Colonic mucosa (tissue), 4 donors: ENCODE results near the gene RBM15B. TPM values are rescaled to one million over a fixed set of nuclear protein-coding genes. Genes with fewer than 3 reads are reported as not detected.

Experiments used
- DNase-seq: peaks from one replicate; pipeline ENCODE4 v3.0.0-alpha.2; 2020
- H3K27ac ChIP-seq: fragments of 200-600 bp; one replicate; pipeline ENCODE4 v1.8.0; 2021
- H3K27me3 ChIP-seq: fragments of 200-600 bp; one replicate; pipeline ENCODE4 v1.8.0; 2021
- H3K36me3 ChIP-seq: fragments of 200-600 bp; one replicate; pipeline ENCODE4 v1.8.0; 2021
- H3K4me1 ChIP-seq: fragments of 200-600 bp; one replicate; pipeline ENCODE4 v1.8.0; 2021; ENCODE audit warnings: mild to moderate bottlenecking
- H3K4me3 ChIP-seq: fragments of 200-600 bp; one replicate; pipeline ENCODE4 v1.8.0; 2021
- H3K9ac ChIP-seq, 2 donors: one replicate each; pipeline ENCODE4 v1.7.0; 2013; ENCODE audit warnings: control low read depth in 2 of 2, low read depth in 2 of 2, low read length in 2 of 2
- H3K9me3 ChIP-seq: fragments of 200-600 bp; one replicate; pipeline ENCODE4 v1.8.0; 2021
- intact Hi-C: fragments of 100-400 bp; cut with DNase I; formaldehyde crosslinking; loops from one replicate; pipeline ENCODE4 v1.14.1; 2022
- total RNA-seq, 2 donors: library from RNA; stranded (reverse); fragmentation: NEBNext Ultra II Directional in 1 of 2; extraction: Animal tissue kit (Norgen Biotek cat#: 25700) in 1 of 2; gene quantifications; one replicate each; pipeline ENCODE4 v1.2.1, GENCODE V29; 2021
- TF ChIP-seq, protein P1 (sequence below): fragments of 200-600 bp; IDR thresholded peaks from one replicate; pipeline ENCODE4 v1.8.0; 2022; ENCODE audit warnings: antibody characterized with exemption, mild to moderate bottlenecking
- donor health status: healthy.
- donor health status: DM: no; HTN: no; CAD: no.
- donor health status: DM: no; HTN: no; CAD: no.

The RBM15B gene
- 10 to 100 TPM; 31.8 to 35.4 TPM for total RNA-seq

- peak; percentile 97 for DNase-seq
- Histone ChIP-seq H3K4me1 (peaks cover 47% of the 10 kb centered on the region), H3K9ac (peak within 1 kb of the TSS; percentile 75 to 80), H3K27ac (peak within 1 kb of the TSS; percentile 53), H3K4me3 (peak within 1 kb of the TSS; percentile 74), H3K27me3 (no peaks in the 10 kb centered on the region), H3K9me3 (no peaks in the 10 kb centered on the region), H3K36me3 (no peaks in the 10 kb centered on the region)
- intact Hi-C loops: loop anchor here (2.0 to 10.0 kb wide), 2 partner anchors 44 to 284 kb away; partner anchors contain the start of gene TEX264
- TF ChIP-seq, protein P1, sequence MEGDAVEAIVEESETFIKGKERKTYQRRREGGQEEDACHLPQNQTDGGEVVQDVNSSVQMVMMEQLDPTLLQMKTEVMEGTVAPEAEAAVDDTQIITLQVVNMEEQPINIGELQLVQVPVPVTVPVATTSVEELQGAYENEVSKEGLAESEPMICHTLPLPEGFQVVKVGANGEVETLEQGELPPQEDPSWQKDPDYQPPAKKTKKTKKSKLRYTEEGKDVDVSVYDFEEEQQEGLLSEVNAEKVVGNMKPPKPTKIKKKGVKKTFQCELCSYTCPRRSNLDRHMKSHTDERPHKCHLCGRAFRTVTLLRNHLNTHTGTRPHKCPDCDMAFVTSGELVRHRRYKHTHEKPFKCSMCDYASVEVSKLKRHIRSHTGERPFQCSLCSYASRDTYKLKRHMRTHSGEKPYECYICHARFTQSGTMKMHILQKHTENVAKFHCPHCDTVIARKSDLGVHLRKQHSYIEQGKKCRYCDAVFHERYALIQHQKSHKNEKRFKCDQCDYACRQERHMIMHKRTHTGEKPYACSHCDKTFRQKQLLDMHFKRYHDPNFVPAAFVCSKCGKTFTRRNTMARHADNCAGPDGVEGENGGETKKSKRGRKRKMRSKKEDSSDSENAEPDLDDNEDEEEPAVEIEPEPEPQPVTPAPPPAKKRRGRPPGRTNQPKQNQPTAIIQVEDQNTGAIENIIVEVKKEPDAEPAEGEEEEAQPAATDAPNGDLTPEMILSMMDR: peak; percentile 74
These were observed at the start of gene RBM15B for GRCh38 chr3:51391075-51391565. TSS of gene RBM15B (plus strand) at chr3:51391285. CDS start at chr3:51391400, 115 bp downstream.

GRCh38 chr3:51343918-51344687, 47.0 kb upstream of the RBM15B start:
- Histone ChIP-seq H3K27me3 (no peaks in the 10 kb centered on the region), H3K27ac (no peak overlapping the region)
- TF ChIP-seq, protein P1: no peak

DNA sequence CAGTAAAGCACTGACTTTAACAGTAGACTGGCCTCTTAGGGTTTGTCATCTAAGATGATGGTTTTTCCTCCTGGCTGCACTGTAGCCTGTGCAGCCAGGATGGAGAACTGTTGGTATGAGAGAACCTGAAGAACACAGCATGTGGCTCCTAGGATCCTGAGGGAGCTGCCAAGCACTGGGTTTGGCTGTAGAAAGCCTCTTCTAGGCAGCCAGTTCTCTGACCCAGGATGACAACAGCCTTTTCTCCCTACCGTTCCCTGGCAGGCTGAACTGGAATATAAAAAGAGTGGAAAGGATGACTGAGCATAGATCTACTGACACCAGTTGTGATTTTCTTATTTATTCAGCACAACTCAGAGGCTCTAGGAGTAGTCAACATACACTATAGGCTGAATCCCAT, 40.3 kb upstream of the RBM15B start:
- Histone ChIP-seq H3K27ac (no peak overlapping the region), H3K27me3 (no peaks in the 10 kb centered on the region), H3K36me3 (no peaks in the 10 kb centered on the region), H3K4me1 (no peaks in the 10 kb centered on the region), H3K9ac (no peak overlapping the region), H3K4me3 (no peak overlapping the region), H3K9me3 (no peaks in the 10 kb centered on the region)
- no peak for DNase-seq
- intact Hi-C loops: no loop called here
- TF ChIP-seq, protein P1: no peak

More at GRCh38 chr3:51343918-51344687, 47.0 kb upstream of the RBM15B start:
- DNase-seq: no peak
- intact Hi-C loops: no loop called here
- Histone ChIP-seq H3K36me3 (no peaks in the 10 kb centered on the region), H3K9me3 (no peaks in the 10 kb centered on the region), H3K4me1 (no peaks in the 10 kb centered on the region), H3K4me3 (no peak overlapping the region), H3K9ac (no peak overlapping the region)

- H3K9me3 ChIP-seq: no peaks in the 10 kb centered on the region
- no peak overlapping the region for H3K27ac ChIP-seq
- H3K4me3 ChIP-seq: no peak overlapping the region
- H3K9ac ChIP-seq: no peak overlapping the region
- DNase-seq: no peak
- H3K36me3 ChIP-seq: no peaks in the 10 kb centered on the region
- H3K27me3 ChIP-seq: no peaks in the 10 kb centered on the region
- intact Hi-C loops: no loop called here
- H3K4me1 ChIP-seq: no peaks in the 10 kb centered on the region
- TF ChIP-seq, protein P1: no peak
These were observed 38.0 kb upstream of the RBM15B start for GRCh38 chr3:51353131-51353530.

DNA sequence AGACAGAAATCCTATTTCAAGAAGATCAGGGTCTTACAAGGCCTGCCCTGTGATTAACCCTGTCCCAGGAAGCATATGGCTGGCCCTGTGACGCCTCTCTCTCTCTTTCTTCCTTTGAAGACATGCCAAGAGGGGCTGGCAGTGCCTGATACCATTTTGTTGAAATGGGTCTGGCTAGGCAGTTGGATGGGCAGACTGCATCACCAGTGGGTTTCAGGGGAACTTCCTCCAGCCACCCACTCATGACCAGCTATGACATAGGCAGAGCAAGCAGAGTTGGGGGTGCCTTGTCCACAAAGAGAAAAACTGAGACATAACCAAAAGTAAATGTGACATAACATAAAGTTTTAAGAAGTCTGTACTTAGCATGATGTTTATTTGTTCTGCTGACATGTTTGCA, 37.4 kb upstream of the RBM15B start:
- no peak overlapping the region for H3K27ac ChIP-seq
- no peak overlapping the region for H3K9ac ChIP-seq
- no peak for DNase-seq
- no peaks in the 10 kb centered on the region for H3K9me3 ChIP-seq
- no peak overlapping the region for H3K4me3 ChIP-seq
- intact Hi-C loops: no loop called here
- no peaks in the 10 kb centered on the region for H3K36me3 ChIP-seq
- TF ChIP-seq, protein P1: no peak
- no peaks in the 10 kb centered on the region for H3K4me1 ChIP-seq
- H3K27me3 ChIP-seq: no peaks in the 10 kb centered on the region
